Measurements from ENCODE around the gene CCN6. TPM values are rescaled to one million over a fixed set of nuclear protein-coding genes. Genes with fewer than 3 reads are reported as not detected.
A peak's percentile ranks its signal among the peaks of the same experiment; 100 is the strongest.

Gene CCN6
- total RNA-seq, 1 experiment from 2014 or later: not detected

DNA sequence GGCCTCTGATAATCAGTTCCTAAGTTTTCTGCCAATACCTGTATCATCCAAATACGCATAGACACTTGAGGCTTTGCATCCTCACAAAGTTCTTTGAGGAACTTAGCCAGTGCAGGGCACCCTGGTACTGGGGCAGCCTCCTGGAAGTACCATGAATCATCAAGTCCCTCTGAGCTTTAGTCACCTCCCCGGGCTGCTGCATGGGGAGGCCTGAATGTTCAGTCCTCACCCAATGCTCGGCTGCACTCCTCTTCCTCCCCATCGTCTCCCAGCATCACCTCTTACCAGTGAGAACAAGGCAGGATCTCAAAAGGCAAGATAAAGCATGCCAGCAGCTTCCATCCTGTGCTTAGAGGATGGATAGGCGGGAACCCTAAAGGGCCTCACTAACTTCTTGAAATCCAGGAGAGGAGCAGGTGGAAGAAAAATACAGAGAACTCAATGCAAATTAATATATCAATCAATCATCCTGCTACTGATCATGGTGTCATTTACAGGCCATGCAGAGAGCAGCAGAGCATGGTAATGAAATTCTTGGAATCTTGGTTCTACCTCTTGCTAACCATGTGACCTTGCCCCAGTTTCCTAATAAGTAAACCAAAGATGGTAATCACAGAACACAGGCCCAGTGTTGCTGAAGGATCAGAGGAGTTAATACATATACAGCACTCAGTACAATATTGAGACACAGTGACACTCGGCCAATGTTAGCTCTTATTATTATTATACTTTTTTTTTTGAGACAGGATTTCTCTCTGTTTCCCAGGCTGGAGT is 4.7 kb upstream of the CCN6 start:
- Histone ChIP-seq H3K9ac (ENCODE audit: extremely low read depth, insufficient read length, low read length) (no peak overlapping the region), H3K23ac (ENCODE audit: insufficient read length, low read depth, low read length) (no peak overlapping the region), H3K23me2 (ENCODE audit: insufficient read length, low read depth, low read length, poor library complexity, severe bottlenecking) (peaks cover 2% of the 10 kb centered on the region), H3K4ac (ENCODE audit: low read depth, low read length) (no peak overlapping the region), H4K20me1 (ENCODE audit: control insufficient read depth, insufficient read depth, insufficient read length) (no peaks in the 10 kb centered on the region), H3T11ph (ENCODE audit: low read length) (no peak overlapping the region), H2BK12ac (ENCODE audit: insufficient read length, low read depth, low read length) (no peak overlapping the region), H3K4me1 (ENCODE audit: insufficient read depth, low read length) (no peaks in the 10 kb centered on the region), H3K9me3 (ENCODE audit: control insufficient read depth, low read depth, low read length) (no peaks in the 10 kb centered on the region), H2AK5ac (ENCODE audit: insufficient read length, low read length) (no peak overlapping the region), H3K14ac (ENCODE audit: insufficient read depth, low read length) (no peak overlapping the region), H2BK120ac (ENCODE audit: low read depth, low read length, poor library complexity, severe bottlenecking) (no peak overlapping the region), H2BK20ac (ENCODE audit: low read depth, low read length, poor library complexity, severe bottlenecking) (no peak overlapping the region), H3K27ac (ENCODE audit: insufficient read length, low read depth, low read length) (no peak overlapping the region), H3K18ac (ENCODE audit: insufficient read length, low read depth, low read length) (no peak overlapping the region), H2BK15ac (ENCODE audit: low read depth, low read length) (no peak overlapping the region), H2AFZ (ENCODE audit: low read length) (no peak overlapping the region), H2BK5ac (ENCODE audit: insufficient read length, low read length) (no peak overlapping the region), H4K91ac (ENCODE audit: insufficient read length, low read depth, low read length) (no peak overlapping the region), H4K5ac (ENCODE audit: insufficient read length, low read depth, low read length) (no peak overlapping the region), H3K79me1 (ENCODE audit: insufficient read depth, low read depth, low read length, poor library complexity, severe bottlenecking) (no peaks in the 10 kb centered on the region), H4K8ac (replicated peaks; ENCODE audit: insufficient read length, low read depth, low read length) (no peak overlapping the region), H3K4me2 (ENCODE audit: insufficient read depth, insufficient read length, low read length) (no peak overlapping the region), H3K27me3 (ENCODE audit: insufficient read depth, low read length) (no peaks in the 10 kb centered on the region), H3K56ac (ENCODE audit: insufficient read length, low read depth, low read length) (no peak overlapping the region), H3K79me2 (ENCODE audit: insufficient read depth, low read length) (no peaks in the 10 kb centered on the region)
- Mint-ChIP-seq H3K36me3 (ENCODE audit: insufficient read depth in 1 of 3, low read depth in 3 of 3) (peaks cover 0 to 7% (median 0%) of the 10 kb centered on the region in 3 experiments; a peak in 2 of 7 replicates), H3K4me1 (no peaks in the 10 kb centered on the region), H3K4me3 (no peak overlapping the region), H3K27ac (peak overlapping the region in 1 of 3 experiments; percentile 20; a peak in 1 of 7 replicates), H3K27me3 (ENCODE audit: low read depth) (peaks cover 1% of the 10 kb centered on the region; the same call in 1 of the 2 replicates), H3K9me3 (peaks cover 4 to 7% of the 10 kb centered on the region in 2 experiments; a peak in 3 of 5 replicates)
- DNase-seq: no peak
- no CpG with 5 or more reads among the region's 6 CpGs for WGBS (ENCODE audit: extremely low coverage, insufficient read length, low lambda C conversion rate)
- TF ChIP-seq, protein P1, sequence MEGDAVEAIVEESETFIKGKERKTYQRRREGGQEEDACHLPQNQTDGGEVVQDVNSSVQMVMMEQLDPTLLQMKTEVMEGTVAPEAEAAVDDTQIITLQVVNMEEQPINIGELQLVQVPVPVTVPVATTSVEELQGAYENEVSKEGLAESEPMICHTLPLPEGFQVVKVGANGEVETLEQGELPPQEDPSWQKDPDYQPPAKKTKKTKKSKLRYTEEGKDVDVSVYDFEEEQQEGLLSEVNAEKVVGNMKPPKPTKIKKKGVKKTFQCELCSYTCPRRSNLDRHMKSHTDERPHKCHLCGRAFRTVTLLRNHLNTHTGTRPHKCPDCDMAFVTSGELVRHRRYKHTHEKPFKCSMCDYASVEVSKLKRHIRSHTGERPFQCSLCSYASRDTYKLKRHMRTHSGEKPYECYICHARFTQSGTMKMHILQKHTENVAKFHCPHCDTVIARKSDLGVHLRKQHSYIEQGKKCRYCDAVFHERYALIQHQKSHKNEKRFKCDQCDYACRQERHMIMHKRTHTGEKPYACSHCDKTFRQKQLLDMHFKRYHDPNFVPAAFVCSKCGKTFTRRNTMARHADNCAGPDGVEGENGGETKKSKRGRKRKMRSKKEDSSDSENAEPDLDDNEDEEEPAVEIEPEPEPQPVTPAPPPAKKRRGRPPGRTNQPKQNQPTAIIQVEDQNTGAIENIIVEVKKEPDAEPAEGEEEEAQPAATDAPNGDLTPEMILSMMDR (conservative IDR thresholded peaks at IDR 0.05): no peak
